ENCODE results near the gene BCL11B.
"Not testable (repeated sequence)": the region's sequence is repeated elsewhere in the genome, so short reads cannot be mapped to it uniquely, and the experiment has no call there.

The BCL11B gene

GRCh38 chr14:99200654-99201005 is 71.4 kb downstream of the BCL11B start:
- DNase-seq (ENCODE audit: low read depth in 3 of 3): no peak

DNA sequence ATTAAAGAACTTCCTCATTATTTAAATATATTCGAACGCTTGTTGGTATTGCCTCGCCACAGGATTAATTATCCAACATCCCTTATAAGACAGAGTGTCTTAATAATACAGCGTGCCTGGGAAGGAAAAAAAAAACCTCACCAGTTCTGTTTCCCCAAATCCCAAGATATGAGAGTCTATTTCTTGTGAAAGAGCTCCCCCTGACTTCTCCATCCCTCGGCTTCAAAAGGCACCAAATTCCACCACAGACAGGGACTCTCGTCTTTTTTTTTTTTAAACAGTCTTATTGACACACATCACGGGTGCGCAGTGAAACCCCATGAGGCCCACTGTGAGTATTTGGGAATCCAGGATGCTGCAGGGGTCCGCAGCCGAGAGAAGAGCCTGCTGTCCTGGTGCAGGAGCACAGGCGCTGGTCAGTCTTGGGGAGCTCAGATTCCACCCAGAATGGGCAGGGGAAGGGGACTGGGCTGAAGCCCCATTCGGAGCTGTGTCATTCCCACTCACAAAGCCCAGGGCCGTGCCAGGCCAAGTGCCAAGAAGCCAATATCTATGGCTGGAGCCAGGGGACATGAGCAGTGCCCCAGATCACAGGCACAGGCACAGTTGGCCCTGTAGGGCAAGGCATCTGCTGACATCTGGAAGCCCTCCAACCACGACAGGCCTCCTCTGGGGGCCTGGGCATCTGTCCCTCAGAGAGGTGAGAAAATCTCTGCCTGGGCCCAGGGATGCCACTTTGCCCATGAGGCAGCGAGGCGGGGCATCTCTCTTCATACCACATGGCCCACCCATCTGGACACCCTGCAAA is 71.9 kb downstream of the BCL11B start:
- DNase-seq (ENCODE audit: low read depth in 3 of 3): no peak

DNA sequence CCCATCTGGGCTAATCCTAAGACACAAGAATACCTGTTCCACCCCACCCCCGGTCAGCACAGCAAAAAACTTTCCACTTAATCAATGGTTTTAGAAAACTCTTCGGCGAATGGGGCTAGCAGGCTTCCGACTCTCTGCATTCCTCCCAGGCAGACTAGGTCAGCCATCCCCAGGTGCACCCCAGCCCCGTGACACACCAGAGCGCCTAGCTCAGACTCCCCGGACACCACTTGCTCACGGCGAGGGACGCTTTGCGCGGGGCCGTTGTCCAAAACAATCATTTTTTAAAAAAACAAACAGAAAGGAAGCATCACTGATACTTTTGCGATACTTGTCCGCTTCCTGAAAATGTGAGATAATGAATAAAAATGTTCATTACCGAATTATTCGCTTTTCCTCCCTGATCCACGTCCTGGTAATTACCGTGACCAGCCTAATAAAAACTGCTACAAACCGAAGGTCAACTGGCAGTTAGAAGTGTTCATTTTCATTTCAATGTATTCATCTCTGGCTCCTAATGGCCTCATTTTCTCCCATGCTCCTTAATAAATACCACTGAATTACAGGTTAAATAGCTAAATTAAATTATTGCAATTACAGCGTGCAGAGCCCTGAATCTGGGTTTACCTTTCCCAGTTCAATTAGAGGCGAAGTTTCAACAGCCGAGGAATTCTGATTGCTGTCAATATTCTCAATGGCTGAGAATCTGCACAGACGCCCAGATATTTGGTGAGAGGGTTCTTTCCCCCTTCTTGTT is 73.1 kb downstream of the BCL11B start:
- no peak for DNase-seq (ENCODE audit: low read depth in 3 of 3)

DNA sequence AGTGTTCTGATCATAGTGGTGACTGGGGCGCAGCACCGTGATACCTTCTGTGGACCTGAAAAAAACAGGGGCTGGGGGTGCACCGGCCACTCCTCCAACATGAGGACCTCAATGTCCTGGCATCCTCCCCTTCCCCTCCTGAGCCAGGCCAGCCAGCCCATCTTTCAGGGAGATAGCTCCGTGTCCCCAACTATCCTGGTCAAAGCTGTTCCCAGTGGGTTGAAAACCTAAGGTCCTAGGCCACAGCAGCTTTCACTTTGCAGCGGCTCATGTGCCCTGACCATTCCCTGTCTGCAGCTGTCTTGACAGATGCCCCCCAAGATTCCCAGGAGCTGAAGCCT is 75.7 kb downstream of the BCL11B start:
- DNase-seq (ENCODE audit: low read depth in 3 of 3): no peak

- DNase-seq (ENCODE audit: low read depth in 3 of 3): no peak
These were observed 76.2 kb downstream of the BCL11B start for GRCh38 chr14:99195602-99196309.

DNA sequence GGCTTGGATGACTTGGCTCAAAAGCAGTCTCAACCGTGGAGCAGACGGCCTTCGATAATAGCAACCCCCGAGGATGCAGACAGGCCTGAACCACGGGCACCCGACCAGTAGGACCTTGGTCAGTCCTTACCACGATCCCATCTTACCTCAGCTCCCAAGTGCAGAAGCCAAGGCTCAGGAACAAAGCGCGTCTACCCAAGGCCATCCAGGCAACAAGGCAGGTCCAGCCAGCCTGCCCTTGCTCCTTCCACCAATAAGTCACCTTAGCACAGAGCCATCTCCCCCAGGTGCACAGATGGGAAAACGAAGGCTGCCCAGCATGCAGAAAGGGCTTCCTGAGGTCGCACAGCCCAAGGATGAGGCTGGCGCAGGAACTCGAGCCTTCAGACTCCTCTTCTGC is 77.3 kb downstream of the BCL11B start:
- DNase-seq (ENCODE audit: low read depth in 3 of 3): no peak

- no peak for DNase-seq (ENCODE audit: low read depth in 3 of 3)
These were observed 77.9 kb downstream of the BCL11B start for GRCh38 chr14:99194136-99194535.

- no peak for DNase-seq (ENCODE audit: low read depth in 3 of 3)
These were observed 79.2 kb downstream of the BCL11B start for GRCh38 chr14:99192830-99193229.

GRCh38 chr14:99192028-99192621 is 79.9 kb downstream of the BCL11B start:
- DNase-seq (ENCODE audit: low read depth in 3 of 3): no peak

DNA sequence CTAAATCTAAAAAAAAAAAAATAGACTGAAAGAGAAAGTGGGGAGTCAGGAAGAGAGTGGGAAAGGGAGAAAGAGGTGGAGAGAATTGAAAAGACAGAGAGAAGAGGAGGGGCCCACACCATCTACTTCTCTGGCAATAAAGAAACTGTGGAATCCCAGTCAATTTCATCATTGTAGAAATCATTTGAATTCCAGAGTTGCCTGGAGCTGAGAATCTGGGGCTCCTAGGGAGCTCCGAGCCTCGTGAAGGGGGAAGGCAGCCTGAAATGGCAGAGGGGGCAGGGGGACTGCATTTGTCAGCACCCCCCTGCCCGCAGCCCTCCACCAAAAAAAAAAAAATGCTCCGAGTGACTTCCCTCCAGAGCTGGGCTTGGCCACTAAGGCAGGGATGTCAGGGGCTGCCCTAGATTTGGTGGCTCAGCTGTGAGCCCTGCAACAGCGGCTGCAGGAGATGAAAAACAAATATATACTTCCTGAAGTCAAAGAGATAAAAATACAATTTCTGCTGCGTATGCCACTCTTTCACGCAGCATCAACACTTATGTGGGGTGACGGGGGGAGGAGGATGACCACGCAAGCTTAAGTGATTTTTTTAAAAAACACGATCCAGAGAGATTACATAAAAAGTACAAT is 80.5 kb downstream of the BCL11B start:
- no peak for DNase-seq (ENCODE audit: low read depth in 3 of 3)

DNA sequence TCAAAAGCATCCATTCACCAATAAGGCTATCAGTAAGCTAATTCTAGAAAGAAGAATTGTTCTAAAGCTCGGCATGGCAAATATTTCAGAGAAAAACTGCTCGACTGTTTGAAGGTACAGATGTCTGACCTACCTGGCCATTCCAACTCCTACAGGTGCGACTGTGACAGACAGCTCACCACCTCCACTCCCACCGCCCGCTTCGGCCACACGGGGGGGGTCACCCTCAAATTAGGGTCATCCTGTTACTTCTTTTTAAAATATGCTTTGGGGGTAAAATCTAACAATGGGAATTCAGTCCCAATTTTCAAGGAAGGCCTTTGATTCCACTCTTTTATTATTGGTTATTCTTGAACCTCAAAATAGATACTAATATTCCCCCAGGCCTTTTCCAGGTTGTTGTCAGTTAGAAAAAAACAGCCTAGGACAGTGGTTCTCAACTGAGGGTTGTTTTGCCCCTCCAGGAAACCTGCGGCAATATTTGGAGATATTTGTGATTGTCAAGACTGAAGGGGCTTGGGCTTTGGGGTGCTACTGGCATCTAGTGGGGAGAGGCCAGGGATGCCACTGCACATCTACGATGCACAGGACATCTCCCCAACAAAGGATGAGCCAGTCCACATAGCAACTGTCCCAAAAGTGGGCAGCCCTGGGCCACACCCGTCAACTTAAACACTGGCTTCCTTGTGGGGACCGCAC is 81.2 kb downstream of the BCL11B start:
- no peak for DNase-seq (ENCODE audit: low read depth in 3 of 3)

DNA sequence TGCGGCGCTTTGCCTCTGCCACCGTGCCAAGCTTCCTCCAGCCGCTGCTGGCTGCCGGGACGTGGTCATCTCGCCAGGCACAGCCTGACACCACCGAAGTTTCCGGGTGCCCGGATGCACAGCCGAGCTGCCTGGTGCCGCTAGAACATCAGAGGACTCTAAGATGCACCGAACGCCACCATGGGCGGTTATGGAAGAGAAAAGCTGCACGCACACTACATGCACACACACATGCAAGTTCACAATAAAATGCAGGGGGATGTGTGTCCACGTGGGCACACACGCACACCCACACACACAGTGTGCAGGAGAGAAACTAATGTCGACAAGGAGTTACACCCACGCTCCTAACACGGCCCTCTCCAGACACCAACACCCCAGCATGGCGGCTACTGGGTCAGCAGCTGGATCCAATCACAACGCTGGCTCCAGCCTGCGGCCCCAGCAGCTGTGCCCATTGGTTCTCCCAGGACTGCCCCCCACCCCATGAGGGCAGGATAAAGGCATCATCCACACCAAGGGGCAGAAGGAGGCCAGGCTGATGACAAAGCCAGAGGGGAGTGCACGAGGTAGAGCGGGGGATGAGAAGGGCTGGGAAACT is 82.7 kb downstream of the BCL11B start:
- no peak for DNase-seq (ENCODE audit: low read depth in 3 of 3)

DNA sequence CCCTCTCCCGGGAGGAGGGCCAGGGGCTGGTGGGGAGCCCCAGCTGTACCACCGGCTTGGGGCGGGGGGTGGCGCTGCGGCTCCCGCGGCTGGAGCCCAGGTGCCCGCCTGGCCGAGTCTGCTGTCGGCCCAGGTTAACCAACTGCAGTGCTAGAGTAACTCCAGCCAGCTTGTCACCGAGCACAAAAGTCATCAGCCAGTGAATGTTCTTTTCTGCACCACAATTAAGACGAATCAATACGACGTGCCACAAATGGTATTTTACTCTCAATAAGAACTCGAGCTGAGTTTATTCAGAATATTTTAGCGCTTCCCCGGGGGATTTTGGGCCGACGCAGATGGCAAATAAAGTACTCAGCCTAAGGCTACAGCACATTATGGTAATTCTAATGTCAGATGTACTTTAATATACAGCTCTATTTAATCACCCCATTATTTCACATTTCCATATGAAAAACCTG is 83.2 kb downstream of the BCL11B start:
- no peak for DNase-seq (ENCODE audit: low read depth in 3 of 3)

DNA sequence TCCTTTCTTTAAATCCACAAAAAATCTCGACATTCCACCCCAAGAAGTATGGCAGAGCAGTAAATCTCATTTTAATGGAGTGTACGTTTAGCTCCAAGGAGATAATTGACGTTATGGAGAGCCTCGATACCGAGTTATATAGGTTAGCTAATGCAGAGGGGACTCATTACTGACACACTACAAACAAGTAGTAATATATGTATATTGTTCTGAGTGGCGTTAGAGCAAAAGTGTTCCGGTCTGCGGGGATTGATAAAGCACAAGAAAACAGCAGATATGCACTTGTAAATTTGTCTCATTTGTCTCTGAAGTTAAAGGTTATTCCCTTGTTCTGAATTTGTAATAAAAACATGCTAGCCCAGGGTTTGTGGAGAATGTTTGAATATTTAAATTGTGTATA is 84.1 kb downstream of the BCL11B start:
- DNase-seq (ENCODE audit: low read depth in 3 of 3): no peak

GRCh38 chr14:99186956-99187690 is 84.9 kb downstream of the BCL11B start:
- no peak for DNase-seq (ENCODE audit: low read depth in 3 of 3)

GRCh38 chr14:99186336-99186735 is 85.7 kb downstream of the BCL11B start:
- DNase-seq (ENCODE audit: low read depth in 3 of 3): not testable (repeated sequence)

- no peak for DNase-seq (ENCODE audit: low read depth in 3 of 3)
These were observed 86.4 kb downstream of the BCL11B start for GRCh38 chr14:99185436-99186068.

GRCh38 chr14:99183716-99184115 is 88.3 kb downstream of the BCL11B start:
- DNase-seq (ENCODE audit: low read depth in 3 of 3): no peak

DNA sequence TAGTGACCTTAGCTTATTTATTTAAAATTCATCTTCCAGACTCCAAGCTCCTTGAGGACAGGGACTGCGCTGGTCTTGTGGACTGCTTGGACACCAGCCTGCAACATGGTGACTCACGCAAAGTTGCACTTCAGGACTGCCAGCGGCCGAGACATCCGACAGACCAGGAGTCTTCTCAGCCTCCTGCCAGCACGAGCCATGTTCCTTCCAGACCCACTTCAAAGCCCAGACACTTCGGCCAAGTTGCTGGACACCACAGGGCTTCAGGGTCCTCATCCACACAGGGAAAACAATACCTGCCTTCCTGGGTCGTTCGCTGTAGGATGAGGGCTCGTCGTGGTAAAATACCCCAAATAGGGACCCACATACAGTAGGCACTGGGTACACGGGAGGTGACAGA is 88.7 kb downstream of the BCL11B start:
- DNase-seq (ENCODE audit: low read depth in 3 of 3): no peak

Measured in stimulated activated CD4-positive, alpha-beta T cell treated with anti-CD3 and anti-CD28 coated beads, TNF-alpha, amount 100 ng/mL, for 48 hours (primary cell).